ENCODE data around the gene KCTD17.

DNA sequence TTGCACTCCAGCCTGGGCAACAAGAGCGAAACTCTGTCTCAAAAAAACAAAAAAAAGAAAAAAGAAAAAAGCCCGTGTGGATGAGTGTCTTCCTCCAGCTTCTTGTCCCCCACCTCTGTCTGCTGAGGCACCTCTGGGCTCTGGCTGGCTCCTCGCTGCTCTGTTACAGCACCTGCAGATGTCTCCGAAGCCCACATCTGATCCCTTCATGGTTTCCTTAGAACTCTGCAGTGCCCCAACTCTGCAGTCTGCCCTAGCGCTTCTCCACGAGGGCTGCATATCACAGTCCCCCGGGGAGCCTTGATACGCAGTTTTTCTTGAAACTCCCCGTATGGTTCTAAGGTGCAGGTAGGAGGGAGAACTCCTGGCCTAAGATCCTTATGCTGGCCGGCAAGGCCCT is 15.9 kb downstream of the KCTD17 start:
- TF ChIP-seq, protein P1, sequence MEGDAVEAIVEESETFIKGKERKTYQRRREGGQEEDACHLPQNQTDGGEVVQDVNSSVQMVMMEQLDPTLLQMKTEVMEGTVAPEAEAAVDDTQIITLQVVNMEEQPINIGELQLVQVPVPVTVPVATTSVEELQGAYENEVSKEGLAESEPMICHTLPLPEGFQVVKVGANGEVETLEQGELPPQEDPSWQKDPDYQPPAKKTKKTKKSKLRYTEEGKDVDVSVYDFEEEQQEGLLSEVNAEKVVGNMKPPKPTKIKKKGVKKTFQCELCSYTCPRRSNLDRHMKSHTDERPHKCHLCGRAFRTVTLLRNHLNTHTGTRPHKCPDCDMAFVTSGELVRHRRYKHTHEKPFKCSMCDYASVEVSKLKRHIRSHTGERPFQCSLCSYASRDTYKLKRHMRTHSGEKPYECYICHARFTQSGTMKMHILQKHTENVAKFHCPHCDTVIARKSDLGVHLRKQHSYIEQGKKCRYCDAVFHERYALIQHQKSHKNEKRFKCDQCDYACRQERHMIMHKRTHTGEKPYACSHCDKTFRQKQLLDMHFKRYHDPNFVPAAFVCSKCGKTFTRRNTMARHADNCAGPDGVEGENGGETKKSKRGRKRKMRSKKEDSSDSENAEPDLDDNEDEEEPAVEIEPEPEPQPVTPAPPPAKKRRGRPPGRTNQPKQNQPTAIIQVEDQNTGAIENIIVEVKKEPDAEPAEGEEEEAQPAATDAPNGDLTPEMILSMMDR (IDR thresholded peaks at IDR 0.05): no peak
- no peak for TF ChIP-seq POLR2A (IDR thresholded peaks at IDR 0.05; ENCODE audit: low read depth)
- no peak for TF ChIP-seq POLR2AphosphoS5 (IDR thresholded peaks at IDR 0.05)

Data from esophagus muscularis mucosa (tissue), 3 donors.